HEK293 (cell line): ENCODE results near the gene POLR1D.

Source experiments
- HOXA7 ChIP-seq: sonication (generic); formaldehyde crosslinking; IDR thresholded peaks from 2 replicates; pipeline ENCODE4 v1.8.1; 2022; ENCODE audit warnings: missing genetic modification reagents, borderline replicate concordance
- KLF16 ChIP-seq: fragments of 450-650 bp; formaldehyde crosslinking; IDR thresholded peaks from 2 replicates; pipeline ENCODE4 v1.5.1; 2017; ENCODE audit warnings: missing biosample characterization, missing genetic modification characterization
- KLF17 ChIP-seq: fragments of 450-650 bp; formaldehyde crosslinking; IDR thresholded peaks from 2 replicates; pipeline ENCODE4 v1.5.1; 2016; ENCODE audit warnings: missing biosample characterization, missing genetic modification characterization
- KLF8 ChIP-seq: fragments of 450-650 bp; formaldehyde crosslinking; IDR thresholded peaks from 2 replicates; pipeline ENCODE4 v1.5.1; 2016; ENCODE audit warnings: missing biosample characterization, missing genetic modification characterization
- REST ChIP-seq: fragments of 450-650 bp; formaldehyde crosslinking; IDR thresholded peaks from 2 replicates; pipeline ENCODE4 v1.5.1; 2016; ENCODE audit warnings: missing biosample characterization, missing genetic modification characterization
- SETDB1 ChIP-seq: IDR thresholded peaks from one replicate; pipeline ENCODE4 v1.6.1; 2017; ENCODE audit warnings: mild to moderate bottlenecking, low read length, moderate library complexity, mixed read lengths; ENCODE audit not compliant: insufficient read length
- SP2 ChIP-seq: fragments of 450-650 bp; formaldehyde crosslinking; IDR thresholded peaks from 2 replicates; pipeline ENCODE4 v1.5.1; 2016; ENCODE audit warnings: missing biosample characterization, missing genetic modification characterization
- TRIM28 ChIP-seq: IDR thresholded peaks from 2 replicates; pipeline ENCODE4 v1.6.1; 2011; ENCODE audit warnings: low read length, control low read depth, borderline replicate concordance
- ZBTB20 ChIP-seq: fragments of 450-650 bp; formaldehyde crosslinking; IDR thresholded peaks from 2 replicates; pipeline ENCODE4 v1.5.1; 2016; ENCODE audit warnings: missing biosample characterization, missing genetic modification characterization
- ZEB2 ChIP-seq: fragments of 450-650 bp; formaldehyde crosslinking; IDR thresholded peaks from 2 replicates; pipeline ENCODE4 v1.5.1; 2016; ENCODE audit warnings: missing biosample characterization, missing genetic modification characterization
- ZFHX2 ChIP-seq: fragments of 450-650 bp; formaldehyde crosslinking; conservative IDR thresholded peaks from 2 replicates; pipeline ENCODE4 v1.5.1; 2016; ENCODE audit warnings: missing biosample characterization, missing genetic modification characterization
- ZFP3 ChIP-seq: fragments of 450-650 bp; formaldehyde crosslinking; IDR thresholded peaks from 2 replicates; pipeline ENCODE4 v1.5.1; 2016; ENCODE audit warnings: low read depth, missing biosample characterization, missing genetic modification characterization
- ZFP37 ChIP-seq: fragments of 450-650 bp; formaldehyde crosslinking; IDR thresholded peaks from 2 replicates; pipeline ENCODE4 v1.5.1; 2016; ENCODE audit warnings: missing biosample characterization, missing genetic modification characterization
- ZNF335 ChIP-seq: fragments of 450-650 bp; formaldehyde crosslinking; conservative IDR thresholded peaks from 2 replicates; pipeline ENCODE4 v1.5.1; 2016; ENCODE audit warnings: missing biosample characterization, missing genetic modification characterization
- ZNF394 ChIP-seq: fragments of 450-650 bp; formaldehyde crosslinking; IDR thresholded peaks from 2 replicates; pipeline ENCODE4 v1.5.1; 2016; ENCODE audit warnings: missing biosample characterization, missing genetic modification characterization, mild to moderate bottlenecking, moderate library complexity, borderline replicate concordance
- ZNF398 ChIP-seq: fragments of 450-650 bp; formaldehyde crosslinking; IDR thresholded peaks from 2 replicates; pipeline ENCODE4 v1.5.1; 2017; ENCODE audit warnings: missing biosample characterization, missing genetic modification characterization
- ZNF473 ChIP-seq: fragments of 450-650 bp; formaldehyde crosslinking; IDR thresholded peaks from 2 replicates; pipeline ENCODE4 v1.5.1; 2017; ENCODE audit warnings: missing biosample characterization, missing genetic modification characterization
- ZNF48 ChIP-seq: fragments of 450-650 bp; formaldehyde crosslinking; IDR thresholded peaks from 2 replicates; pipeline ENCODE4 v1.5.1; 2016; ENCODE audit warnings: missing biosample characterization, missing genetic modification characterization
- ZNF561 ChIP-seq: fragments of 450-650 bp; IDR thresholded peaks from 2 replicates; pipeline ENCODE4 v1.5.1; 2018; ENCODE audit warnings: missing biosample characterization, missing genetic modification characterization, borderline replicate concordance
- ZNF585B ChIP-seq: fragments of 450-650 bp; formaldehyde crosslinking; IDR thresholded peaks from 2 replicates; pipeline ENCODE4 v1.5.1; 2016; ENCODE audit warnings: missing biosample characterization, missing genetic modification characterization
- ZNF610 ChIP-seq: fragments of 450-650 bp; formaldehyde crosslinking; IDR thresholded peaks from 2 replicates; pipeline ENCODE4 v1.5.1; 2016; ENCODE audit warnings: missing biosample characterization, missing genetic modification characterization, borderline replicate concordance
- ZNF623 ChIP-seq: fragments of 450-650 bp; formaldehyde crosslinking; IDR thresholded peaks from 2 replicates; pipeline ENCODE4 v1.5.1; 2016; ENCODE audit warnings: missing biosample characterization, missing genetic modification characterization
- ZNF645 ChIP-seq: fragments of 450-650 bp; formaldehyde crosslinking; IDR thresholded peaks from 2 replicates; pipeline ENCODE4; 2016; ENCODE audit warnings: missing biosample characterization, missing genetic modification characterization
- ZNF660 ChIP-seq: fragments of 450-650 bp; IDR thresholded peaks from 2 replicates; pipeline ENCODE4 v1.5.1; 2018; ENCODE audit warnings: missing biosample characterization, mild to moderate bottlenecking, missing genetic modification characterization
- ZNF747 ChIP-seq: fragments of 450-650 bp; formaldehyde crosslinking; IDR thresholded peaks from 2 replicates; pipeline ENCODE4 v1.5.1; 2016; ENCODE audit warnings: missing biosample characterization, missing genetic modification characterization
- ZNF768 ChIP-seq: fragments of 450-650 bp; formaldehyde crosslinking; IDR thresholded peaks from 2 replicates; pipeline ENCODE4 v1.5.1; 2018; ENCODE audit warnings: missing biosample characterization, mild to moderate bottlenecking, missing genetic modification characterization
- ZNF777 ChIP-seq: fragments of 450-650 bp; formaldehyde crosslinking; IDR thresholded peaks from 2 replicates; pipeline ENCODE4 v1.5.1; 2017; ENCODE audit warnings: missing biosample characterization, missing genetic modification characterization, borderline replicate concordance
- ZNF843 ChIP-seq: fragments of 450-650 bp; formaldehyde crosslinking; IDR thresholded peaks from 2 replicates; pipeline ENCODE4 v1.5.1; 2016; ENCODE audit warnings: missing biosample characterization, missing genetic modification characterization
- ZSCAN16 ChIP-seq: fragments of 450-650 bp; formaldehyde crosslinking; IDR thresholded peaks from 2 replicates; pipeline ENCODE4 v1.5.1; 2016; ENCODE audit warnings: missing biosample characterization, missing genetic modification characterization
- ZSCAN5A ChIP-seq: fragments of 450-650 bp; formaldehyde crosslinking; IDR thresholded peaks from 2 replicates; pipeline ENCODE4 v1.5.1; 2016; ENCODE audit warnings: missing biosample characterization, missing genetic modification characterization
- ZXDB ChIP-seq: fragments of 450-650 bp; formaldehyde crosslinking; IDR thresholded peaks from 2 replicates; pipeline ENCODE4 v1.5.1; 2016; ENCODE audit warnings: missing biosample characterization, missing genetic modification characterization

Gene POLR1D

GRCh38 chr13:27621366-27622101, at the start of gene POLR1D (continued):
- TF ChIP-seq ZNF394 (tag by site-specific recombination) (no peak), ZNF645 (no peak), ZSCAN16 (tag by site-specific recombination) (no peak), ZBTB20 (tag by site-specific recombination) (peak; percentile 17; the same call in 1 of the 2 replicates), ZEB2 (tag by site-specific recombination) (peak; percentile 88), ZNF585B (tag by site-specific recombination) (no peak), ZNF398 (tag by site-specific recombination) (no peak), ZXDB (tag by site-specific recombination) (peak; percentile 35), ZNF768 (tag by site-specific recombination) (no peak), ZNF777 (tag by site-specific recombination) (0 out of 2 replicates have a peak, but pooled peaks have one; percentile 34), ZFP37 (0 out of 2 replicates have a peak, but pooled peaks have one; percentile 7), ZSCAN5A (peak; percentile 20; the same call in 1 of the 2 replicates), TRIM28 (no peak), KLF8 (tag by site-specific recombination) (peak; percentile 33; the same call in 1 of the 2 replicates), SETDB1 (no peak), ZNF335 (tag by site-specific recombination) (peak; percentile 9; the same call in 1 of the 2 replicates), HOXA7 (CRISPR knock-in tag) (no peak), ZNF747 (no peak), ZFP3 (tag by site-specific recombination) (no peak), ZFHX2 (peak; percentile 22; the same call in 1 of the 2 replicates), ZNF660 (no peak), ZNF48 (tag by site-specific recombination) (no peak), KLF17 (tag by site-specific recombination) (peak; percentile 28; the same call in 1 of the 2 replicates), ZNF623 (tag by site-specific recombination) (no peak), ZNF473 (tag by site-specific recombination) (no peak), ZNF843 (tag by site-specific recombination) (no peak), ZNF610 (tag by site-specific recombination) (no peak), ZNF561 (no peak), KLF16 (tag by site-specific recombination) (0 out of 2 replicates have a peak, but pooled peaks have one; percentile 58), REST (tag by site-specific recombination) (peak; percentile 23; the same call in 1 of the 2 replicates), SP2 (tag by site-specific recombination) (peak; percentile 67)
